NCI-H1092 (cell line): ENCODE results near the gene PIGX.
A peak's percentile ranks its signal among the peaks of the same experiment; 100 is the strongest.

Experiments used
- DNase-seq: peaks from one replicate; lab custom pipeline; 2025; lab: John Stamatoyannopoulos, UW

Gene PIGX

DNA sequence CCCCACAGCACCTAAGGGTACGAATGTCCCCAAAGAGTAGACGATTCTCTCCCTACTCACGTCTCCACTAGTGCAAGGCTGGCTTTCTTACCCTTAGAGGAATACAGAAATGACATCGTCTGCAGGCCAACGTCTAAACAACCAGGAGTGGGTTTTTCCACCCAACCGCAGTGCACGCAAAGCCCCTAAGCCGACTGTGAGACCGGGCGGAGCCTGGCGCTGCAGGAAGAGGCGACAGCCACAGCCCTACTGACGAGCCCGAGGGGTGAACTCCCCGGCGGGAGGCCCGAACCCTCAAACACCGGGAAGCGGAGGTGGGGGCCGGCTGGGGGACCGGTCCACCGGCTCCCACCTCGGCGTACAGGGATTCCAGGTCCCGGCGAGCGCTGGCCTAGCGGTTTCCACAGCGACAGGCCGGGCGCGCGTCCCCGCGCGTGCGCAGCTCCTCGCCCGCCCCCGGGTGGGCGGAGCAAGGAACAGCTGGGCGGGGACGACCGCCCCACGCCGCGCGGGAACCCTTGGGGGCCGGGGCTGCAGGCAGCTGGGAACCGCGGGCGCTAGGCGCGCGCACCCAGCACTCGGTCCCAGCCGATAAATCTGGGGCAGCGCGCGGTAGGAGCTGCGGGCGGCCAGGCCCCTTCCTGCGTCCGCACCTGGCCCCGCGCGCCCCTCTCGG lies at the start of gene PIGX, which contains the start of gene CEP19:
Gene PIGX (plus strand): TSS at position 540 of the 676 bp plus-strand sequence.
Gene CEP19 (minus strand): TSS at position 413 of the 676 bp plus-strand sequence. CDS start 3,593 bp downstream, outside the sequence.
- DNase-seq: peak; percentile 80

DNA sequence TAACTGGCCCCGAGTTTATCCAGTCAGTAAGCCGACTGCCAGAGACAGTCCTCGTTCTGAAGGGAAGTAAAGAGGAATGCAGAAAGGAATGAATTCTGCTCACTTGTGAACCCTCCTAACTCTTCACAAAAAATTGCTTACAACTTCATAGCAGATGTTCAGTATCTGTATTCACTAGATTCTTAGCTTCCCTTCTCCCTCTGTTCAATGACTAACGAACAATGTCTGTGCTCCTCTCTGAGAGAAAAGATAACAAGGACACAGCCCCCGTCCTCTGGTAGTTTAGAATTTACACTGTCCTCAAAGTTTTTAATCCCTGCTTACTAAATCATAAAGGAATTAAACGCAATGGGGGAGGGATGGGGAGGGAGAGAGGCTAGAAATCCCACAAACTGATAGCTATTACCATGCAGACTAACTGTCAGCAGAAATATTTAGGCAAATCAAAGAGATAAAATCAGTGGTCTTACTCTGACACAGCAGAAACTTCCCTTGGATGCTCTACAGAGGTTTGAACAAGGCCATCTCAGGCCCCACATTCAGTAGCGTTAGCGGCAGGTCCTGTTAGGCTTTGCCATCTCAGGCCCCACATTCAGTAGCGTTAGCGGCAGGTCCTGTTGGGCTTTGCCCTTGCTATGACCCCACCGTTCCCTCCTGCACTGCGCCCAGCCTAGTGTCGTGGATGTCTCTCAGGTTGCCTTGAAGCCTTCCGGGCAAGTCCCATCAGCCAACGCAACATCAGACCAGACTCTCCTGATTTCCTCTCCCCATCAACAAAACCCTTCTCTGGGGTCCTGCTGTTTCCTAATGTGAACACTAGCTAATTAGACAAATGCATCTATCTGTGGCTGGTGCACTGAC lies 49.2 kb upstream of the PIGX start:
- no peak for DNase-seq

DNA sequence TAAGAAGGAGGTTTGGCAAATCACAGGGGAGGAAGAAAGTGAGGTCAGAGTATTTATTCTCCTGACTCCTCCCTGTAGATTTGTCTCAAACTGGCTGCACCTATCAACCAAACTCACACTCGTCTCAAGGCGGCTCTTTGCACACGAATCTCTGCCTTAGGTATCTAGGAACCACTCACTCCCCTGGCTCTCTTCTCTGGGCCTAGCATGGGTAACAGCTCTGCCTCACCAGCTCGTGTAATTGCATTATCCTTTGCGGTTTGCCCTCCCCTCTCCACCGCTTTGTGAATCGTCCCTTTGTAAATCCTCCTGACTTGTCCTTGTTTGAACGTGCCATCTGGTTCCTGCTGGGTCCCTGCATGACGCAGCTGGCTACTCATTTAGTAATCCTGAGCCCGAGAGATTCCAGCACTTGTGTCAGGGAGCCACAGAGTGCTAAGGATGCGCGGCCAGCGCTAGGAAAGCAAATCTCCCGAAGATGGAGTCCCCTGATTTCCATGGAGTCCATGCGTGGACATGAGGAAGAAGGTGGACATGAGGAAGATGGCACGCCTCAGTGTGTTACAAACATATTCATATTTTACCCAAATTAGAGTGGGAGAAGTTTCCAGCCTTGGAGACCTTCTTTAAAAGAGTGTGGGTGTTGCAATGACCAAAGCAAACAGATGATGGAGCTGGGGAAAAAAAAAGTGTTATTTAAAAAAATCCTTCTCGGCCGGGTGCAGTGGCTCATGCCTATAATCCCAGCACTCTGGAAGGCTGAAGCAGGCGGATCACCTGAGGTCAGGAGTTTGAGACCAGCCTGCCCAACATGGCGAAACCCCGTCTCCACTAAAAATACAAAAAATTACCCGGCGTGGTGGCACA lies 45.9 kb upstream of the PIGX start:
- peak; percentile 17 for DNase-seq

DNA sequence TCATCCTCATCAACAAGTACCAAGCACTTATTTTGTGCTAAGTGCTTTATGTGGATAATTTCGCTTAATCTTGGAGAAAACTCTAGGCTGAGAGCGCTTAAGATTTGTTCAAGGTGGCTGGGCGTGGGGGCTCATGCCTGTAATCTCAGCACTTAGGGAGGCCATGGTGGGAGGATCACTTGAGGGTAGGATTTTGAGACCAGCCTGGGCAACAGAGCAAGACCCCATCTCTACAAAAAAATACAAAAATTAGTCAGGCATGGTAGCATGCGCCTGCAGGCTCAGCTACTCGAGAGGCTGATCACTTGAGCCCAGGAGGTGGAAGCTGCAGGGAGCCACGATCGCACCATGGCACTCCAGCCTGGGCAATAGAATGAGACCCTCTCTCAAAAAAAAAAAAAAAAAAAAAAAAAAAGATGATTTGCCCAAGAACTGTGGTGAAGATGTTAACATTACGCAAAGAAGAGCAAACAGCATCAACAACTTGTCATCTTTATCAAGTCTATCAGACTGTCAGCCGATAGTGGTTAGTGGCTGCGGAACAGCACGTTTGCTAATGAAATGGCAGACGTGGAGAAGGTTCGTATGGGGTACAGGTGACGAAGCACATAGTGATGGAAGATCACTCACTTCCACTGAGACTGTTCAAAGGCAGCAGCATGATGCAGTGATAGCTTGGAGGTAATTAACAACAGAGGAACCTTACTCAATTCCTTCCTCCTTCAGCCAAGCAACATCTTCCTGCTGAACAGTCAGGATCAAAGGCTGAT lies 44.9 kb upstream of the PIGX start:
- DNase-seq: no peak

DNA sequence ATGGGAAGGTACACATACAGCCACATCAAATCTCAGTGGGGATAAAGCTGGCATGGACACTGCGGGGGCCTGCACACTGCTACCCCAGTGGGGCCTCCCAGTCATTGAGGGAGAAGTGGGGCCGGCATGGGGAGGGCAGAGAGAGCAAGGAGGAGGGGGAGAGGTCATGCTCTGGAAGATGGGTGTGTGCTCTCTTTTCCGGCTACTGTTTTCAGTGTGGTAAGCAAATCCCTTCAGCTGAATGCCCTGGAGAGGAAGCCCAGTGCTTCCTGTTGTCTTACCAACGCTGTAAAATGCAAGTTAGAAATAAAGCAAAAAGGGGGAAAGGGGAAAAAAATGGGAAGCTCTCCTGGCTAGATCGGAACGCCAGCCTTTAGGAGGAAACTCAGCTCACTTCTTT lies 41.8 kb upstream of the PIGX start:
- no peak for DNase-seq

DNA sequence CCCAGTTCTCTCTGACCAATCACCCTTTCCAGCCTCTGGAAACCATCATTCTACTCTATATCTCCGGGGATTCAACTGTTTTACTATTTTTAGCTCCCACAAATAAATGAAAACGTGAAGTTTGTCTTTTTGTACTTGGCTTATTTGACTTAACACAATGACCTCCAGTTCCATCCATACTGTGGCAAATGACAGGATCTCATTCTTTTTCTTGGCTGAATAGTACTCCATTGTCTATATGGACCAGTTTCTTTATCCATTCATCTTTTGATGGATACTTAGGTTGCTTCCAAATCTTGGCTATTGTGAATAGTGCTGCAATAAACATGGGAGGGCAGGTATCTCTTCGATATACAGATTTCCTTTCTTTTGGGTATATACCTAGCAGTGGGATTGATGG lies 38.5 kb upstream of the PIGX start:
- no peak for DNase-seq

DNA sequence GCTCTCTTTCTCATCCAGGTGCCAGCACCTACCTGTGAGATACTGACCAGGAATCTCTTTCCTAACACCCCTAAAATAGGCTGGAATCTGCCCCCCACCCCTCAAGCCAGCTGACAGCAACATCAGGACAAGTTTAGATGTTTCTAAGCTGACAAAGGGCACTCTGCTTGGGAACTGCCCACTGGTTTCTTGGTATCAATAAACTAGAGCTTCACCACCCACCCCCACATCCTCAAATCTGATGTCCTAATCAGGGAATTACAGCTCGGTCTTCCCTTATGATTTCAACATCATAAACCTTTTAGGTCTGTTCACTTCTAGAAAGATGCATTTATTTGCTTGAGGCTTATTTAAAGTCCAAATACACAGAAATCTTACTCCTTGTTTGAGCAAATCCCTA lies 34.8 kb upstream of the PIGX start:
- DNase-seq: no peak

DNA sequence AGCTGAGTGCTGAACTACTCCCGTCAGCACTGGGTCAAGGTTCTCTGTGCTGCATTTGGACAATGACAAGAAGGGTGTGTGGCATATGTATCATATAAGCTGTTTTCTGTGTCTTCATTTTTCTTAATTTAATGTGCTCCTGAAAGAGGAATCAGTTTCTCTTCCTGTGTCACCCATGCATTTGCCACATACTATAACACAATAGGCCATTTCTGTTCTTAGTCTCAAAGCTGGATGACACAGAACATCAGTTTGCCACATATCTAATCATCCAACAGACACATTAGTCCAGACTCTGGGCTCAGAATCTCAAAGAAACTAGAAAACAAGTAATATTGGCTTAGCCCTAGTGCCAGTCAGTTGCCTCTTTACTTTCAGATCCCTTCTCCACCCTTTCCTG lies 34.2 kb upstream of the PIGX start:
- no peak for DNase-seq

DNA sequence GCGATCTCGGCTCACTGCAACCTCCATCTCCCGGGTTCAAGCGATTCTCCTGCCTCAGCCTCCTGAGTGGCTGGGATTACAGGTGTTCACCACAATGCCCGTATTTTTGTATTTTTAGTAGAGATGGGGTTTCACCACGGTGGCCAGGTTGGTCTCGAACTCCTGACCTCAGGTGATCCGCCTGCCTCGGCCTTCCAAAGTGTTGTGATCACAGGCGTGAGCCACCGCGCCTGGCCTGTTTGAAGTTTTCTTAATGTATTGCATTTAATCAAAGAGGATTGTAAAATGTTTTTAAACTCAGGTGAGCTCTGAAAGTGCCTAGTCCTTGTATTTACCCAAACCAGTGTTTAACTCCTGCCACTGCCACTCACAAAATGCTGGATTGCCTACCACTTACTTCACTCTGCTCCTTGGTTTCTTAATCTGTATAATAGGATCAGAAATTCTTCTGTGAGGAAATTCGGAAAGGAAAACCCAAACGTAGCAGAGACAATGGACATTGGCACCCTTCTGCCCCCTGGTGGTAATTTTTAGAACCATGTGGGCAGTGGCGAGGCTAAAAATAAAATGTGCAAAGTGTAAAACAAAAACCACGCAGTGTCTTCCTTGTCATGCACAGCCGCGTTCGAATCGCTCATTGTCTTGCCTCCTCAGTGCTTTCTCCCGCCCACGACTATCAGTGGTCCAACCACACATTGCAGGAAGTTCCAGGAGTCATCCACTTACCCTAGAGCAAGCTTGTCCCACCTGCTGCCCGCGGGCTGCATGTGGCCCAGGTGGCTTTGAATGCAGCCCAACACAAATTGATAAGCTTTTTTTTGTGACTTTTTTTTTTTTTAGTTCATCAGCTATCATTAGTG lies 27.4 kb upstream of the PIGX start:
- peak; percentile 19 for DNase-seq

DNA sequence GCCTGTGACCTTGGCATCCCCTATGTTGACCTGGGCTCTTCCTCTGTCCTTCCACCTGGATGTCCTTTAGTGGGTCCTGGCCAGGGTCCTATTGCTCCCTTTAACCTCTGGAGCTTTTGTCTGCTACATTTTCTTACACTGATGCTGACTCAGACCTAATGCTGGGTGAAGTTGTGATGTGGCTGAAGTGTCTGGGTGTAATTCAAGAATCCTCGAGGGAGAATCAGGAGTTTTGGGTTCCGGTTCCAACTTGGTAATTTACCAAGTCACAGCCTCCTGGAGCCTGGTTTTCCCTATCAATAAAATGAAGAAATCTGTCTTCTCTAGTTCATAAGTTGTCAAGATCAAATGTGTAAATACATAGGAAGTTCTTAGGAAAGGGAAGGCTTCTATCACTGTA lies 25.7 kb upstream of the PIGX start:
- no peak for DNase-seq

DNA sequence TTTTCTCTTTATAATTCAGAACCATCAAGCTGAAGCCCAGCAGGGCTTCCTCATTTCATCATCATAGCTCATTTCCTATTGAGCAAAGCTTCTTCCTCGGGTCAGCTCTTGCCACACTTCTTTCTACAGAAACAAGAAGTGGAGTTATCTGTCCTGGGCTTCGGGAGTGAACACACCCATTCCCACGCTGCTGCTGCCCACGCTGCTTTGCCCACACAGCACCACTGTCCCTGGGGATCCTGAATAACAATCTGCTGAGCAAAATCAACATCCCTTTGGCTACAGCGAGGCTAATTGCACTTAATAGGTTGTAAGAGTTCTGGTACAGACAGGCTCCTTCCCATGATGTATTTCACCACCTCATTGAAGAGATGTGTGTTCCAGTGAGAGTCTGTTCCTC lies 23.8 kb upstream of the PIGX start:
- no peak for DNase-seq

DNA sequence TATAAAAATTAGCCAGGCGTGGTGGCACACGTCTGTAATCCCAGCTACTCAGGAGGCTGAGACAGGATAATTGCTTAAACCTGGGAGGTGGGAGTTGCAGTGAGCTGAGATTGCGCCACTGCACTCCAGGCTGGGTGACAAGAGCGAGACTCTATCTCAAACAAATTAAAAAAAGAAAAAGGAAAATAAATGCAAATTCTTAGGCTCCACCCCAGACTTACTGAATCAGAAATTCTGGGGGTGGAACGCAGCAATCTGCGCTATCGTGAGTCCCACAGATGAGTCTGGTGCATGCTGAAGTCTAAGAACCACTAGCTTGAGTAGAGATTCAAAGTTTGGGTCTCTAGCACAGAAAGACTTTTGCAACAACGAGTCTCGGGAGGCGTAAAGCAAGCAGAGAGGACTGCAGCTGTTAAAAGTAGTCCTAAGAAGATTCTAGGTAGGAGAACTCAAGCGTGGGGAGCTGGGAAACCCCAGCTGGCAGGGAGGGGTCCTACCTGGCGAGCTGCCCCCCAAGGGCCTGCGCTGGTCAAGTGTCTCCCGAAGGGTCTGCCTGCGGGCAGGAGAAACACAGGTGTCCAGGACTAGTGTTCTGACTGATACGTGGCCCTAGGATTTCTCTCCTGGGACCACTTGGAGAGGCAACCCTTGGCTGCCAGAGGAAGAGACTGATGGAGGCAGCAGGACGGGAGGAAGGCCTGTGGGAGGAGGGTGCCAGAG lies 22.1 kb upstream of the PIGX start:
- no peak for DNase-seq

DNA sequence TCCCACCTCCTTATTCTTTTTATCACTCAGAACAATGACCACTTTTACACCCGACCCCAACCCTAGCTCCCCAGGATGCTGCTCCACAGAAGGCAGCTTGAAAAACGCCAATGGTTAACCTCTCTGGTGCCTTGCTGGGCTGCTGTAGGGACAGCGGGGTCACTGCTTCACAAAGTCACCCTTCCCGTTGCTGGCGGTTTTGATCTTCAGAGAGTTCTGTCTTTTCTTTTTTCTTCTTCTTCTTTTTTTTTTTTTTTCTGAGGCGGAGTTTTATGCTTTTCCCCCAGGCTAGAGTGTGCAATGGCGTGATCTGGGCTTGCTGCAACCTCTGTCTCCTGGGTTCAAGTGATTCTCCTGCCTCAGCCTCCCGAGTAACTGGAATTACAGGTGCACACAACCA lies 20.8 kb upstream of the PIGX start:
- no peak for DNase-seq

DNA sequence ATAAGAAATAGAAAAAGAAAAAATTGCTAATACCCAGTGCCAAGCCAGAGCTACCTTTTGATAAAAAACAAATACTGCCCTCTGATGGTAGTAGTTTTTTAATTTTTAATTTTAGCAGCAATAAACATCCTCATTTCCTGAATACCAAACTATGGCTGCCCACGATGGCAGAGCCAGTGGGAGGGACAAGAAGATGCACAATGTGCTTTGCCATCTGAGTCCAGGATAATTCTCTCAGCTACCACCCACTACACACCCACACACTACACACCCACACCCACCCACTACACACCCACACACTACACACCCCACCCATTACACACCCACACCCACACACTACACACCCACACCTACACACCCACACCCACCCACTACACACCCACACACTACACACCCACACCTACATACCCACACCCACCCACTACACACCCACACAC lies 18.0 kb upstream of the PIGX start:
- no peak for DNase-seq

DNA sequence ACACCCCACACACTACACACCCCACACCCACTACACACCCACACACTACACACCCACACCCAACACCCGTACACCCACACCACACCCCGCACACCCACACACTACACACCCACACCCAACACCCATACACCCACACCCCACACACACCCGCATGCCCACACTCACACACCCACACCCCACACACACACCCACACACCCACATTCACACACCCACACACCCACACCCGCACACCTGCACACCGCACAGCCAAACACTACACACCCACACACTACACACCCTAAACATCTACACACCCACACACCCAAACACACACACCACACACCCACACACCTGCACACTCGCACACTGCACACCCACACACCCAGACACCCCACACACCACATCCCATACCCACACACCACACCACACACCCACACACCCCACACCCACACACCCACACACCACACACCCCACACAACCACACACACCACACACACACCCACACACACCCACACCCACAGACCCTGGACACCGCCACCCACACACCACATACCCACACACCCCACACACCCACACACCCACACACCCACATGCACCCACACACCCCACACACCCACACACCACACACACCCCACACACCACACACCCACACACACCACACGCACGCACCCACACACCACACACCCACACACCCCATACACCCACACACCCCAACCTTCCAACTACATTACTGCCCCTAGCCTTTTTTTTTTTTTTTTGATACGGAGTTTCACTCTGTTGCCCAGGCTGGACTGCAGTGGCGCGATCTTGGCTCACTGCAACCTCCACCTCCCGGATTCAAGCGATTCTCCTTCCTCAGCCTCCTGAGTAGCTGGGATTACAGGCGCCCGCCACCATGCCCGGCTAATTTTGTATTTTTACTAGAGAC lies 17.0 kb upstream of the PIGX start:
- DNase-seq: no peak

DNA sequence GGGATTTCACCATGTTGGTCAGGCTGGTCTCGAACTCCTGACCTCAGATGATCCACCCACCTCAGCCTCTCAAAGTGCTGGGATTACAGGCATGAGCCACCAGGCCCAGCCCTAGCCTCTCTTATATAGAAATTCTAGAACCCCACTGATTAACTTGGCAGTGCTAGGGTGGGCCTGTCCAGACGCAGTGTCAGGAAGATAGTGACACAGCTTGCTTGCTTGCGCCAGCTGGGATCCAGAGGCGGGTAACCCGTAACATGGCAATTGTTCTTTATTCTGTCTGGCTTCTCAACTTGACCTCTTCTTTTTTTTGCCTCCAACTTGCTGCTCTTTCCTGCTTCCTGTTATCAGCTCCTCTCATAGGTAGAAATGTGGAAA lies 16.3 kb upstream of the PIGX start:
- DNase-seq: no peak

DNA sequence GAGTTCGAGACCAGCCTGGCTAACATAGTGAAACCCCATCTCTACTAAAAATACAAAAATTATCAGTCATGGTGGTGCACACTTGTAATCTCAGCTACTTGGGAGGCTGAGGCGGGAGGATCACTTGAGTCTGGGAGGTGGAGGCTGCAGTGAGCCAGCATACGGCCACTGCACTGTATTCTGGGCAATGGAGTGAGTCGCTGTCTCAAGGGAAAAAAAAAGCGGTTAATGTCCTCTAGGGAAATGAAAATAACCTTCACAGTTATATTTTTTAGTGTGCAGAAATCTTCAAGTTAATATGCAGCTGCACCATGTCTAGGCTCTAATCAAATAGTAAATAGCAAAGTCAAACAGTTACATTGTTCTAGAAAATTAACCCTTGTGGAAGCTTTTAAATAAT lies 14.9 kb upstream of the PIGX start:
- DNase-seq: no peak

DNA sequence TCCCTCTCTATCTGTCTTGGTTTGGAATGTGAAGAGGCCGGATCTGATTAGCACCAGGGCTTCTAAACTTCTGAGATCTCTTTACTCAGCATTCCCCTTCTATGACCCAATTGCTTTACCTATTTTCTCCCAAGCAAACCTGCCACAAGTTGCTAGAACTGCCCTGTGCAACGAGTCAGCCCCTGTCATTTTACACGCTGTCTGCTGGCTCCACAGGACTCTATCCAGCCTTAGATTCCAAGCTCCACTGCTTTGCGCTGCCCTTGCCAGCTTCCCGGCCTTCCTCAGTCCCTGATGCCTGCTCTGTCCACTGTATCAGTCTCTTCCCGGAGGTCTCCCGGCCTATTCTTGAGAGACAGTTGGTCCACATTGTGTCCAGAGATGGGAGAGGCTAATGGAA lies 12.4 kb upstream of the PIGX start:
- no peak for DNase-seq

DNA sequence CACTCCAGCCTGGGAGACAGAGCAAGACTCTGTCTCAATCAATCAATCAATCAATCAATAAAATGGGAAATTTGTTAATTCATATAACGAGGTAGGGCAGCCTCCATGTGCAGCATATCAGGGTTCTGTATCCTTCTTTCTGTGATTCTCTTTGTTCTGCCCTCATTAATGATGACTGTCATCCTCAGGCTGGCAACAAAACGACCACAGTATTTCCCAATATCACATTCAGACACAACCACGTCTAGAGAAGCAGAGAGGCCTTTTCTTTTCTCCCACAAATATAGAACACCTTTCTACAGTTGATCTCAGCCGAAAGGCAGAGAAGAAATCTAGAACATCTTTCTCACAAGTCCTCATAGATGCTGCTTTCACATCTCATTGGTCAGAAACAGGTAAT lies 11.4 kb upstream of the PIGX start:
- no peak for DNase-seq
